DOHH2 (cell line): Measurements from ENCODE around the gene HOXD8.

Source experiments
- H3F3A ChIP-seq: fragments of 200-600 bp; sonication (generic), shearing (Covaris generic); 2 replicates; pipeline ENCODE4 v1.6.0; 2016; ENCODE audit warnings: antibody characterized with exemption, mild to moderate bottlenecking; ENCODE audit not compliant: control insufficient read depth, insufficient read depth
- H3K27ac ChIP-seq: fragments of 200-600 bp; sonication (generic); 2 replicates; pipeline ENCODE4 v1.5.1; 2014; ENCODE audit warnings: low read depth, mild to moderate bottlenecking, low read length, moderate library complexity
- H3K27me3 ChIP-seq: fragments of 200-600 bp; sonication (generic); 2 replicates; pipeline ENCODE4 v1.6.1; 2014; ENCODE audit warnings: mild to moderate bottlenecking, low read length, mixed read lengths; ENCODE audit not compliant: control insufficient read depth
- H3K36me3 ChIP-seq: fragments of 200-600 bp; sonication (generic); 2 replicates; pipeline ENCODE4 v1.6.1; 2014; ENCODE audit warnings: mild to moderate bottlenecking, low read length, moderate library complexity, mixed read lengths; ENCODE audit not compliant: control insufficient read depth
- H3K4me1 ChIP-seq: fragments of 200-600 bp; sonication (generic); 2 replicates; pipeline ENCODE4 v1.6.1; 2014; ENCODE audit warnings: mild to moderate bottlenecking, low read length, mixed read lengths; ENCODE audit not compliant: control insufficient read depth
- H3K4me2 ChIP-seq: fragments of 200-600 bp; sonication (generic); 2 replicates; pipeline ENCODE4 v1.6.0; 2014; ENCODE audit warnings: mild to moderate bottlenecking, low read length, moderate library complexity
- H3K4me3 ChIP-seq: fragments of 200-600 bp; sonication (generic); 2 replicates; pipeline ENCODE4 v1.5.1; 2014; ENCODE audit warnings: mild to moderate bottlenecking, low read length, mixed read lengths
- H3K79me2 ChIP-seq: fragments of 200-600 bp; sonication (generic); 2 replicates; pipeline ENCODE4 v1.6.1; 2014; ENCODE audit warnings: mild to moderate bottlenecking, low read length, mixed read lengths; ENCODE audit not compliant: control insufficient read depth
- H3K9me2 ChIP-seq: fragments of 200-600 bp; sonication (generic); replicated peaks from 2 replicates; pipeline ENCODE4 v1.6.1; 2014; ENCODE audit warnings: mild to moderate bottlenecking, low read length, mixed read lengths; ENCODE audit not compliant: control insufficient read depth
- H3K9me3 ChIP-seq: fragments of 200-600 bp; sonication (generic); 2 replicates; pipeline ENCODE4 v1.6.1; 2014; ENCODE audit warnings: antibody characterized with exemption, low read length, mixed read lengths; ENCODE audit not compliant: control insufficient read depth, insufficient read depth
- H4K20me1 ChIP-seq: fragments of 200-600 bp; sonication (generic); 2 replicates; pipeline ENCODE4 v1.6.0; 2014; ENCODE audit warnings: low read depth, mild to moderate bottlenecking, antibody characterized with exemption, low read length, moderate library complexity; ENCODE audit not compliant: control insufficient read depth, insufficient read depth
- EZH2phosphoT487 ChIP-seq: fragments of 200-600 bp; sonication (generic); IDR thresholded peaks from 2 replicates; pipeline ENCODE4 v1.6.1; 2017; ENCODE audit warnings: borderline replicate concordance, mild to moderate bottlenecking, antibody characterized with exemption, low read length, moderate library complexity, mixed read lengths
- TF ChIP-seq, protein P1 (sequence below): fragments of 200-600 bp; sonication (generic); IDR thresholded peaks from one replicate; pipeline ENCODE4 v1.5.1; 2014; ENCODE audit warnings: antibody characterized with exemption, mild to moderate bottlenecking, low read depth, low read length; ENCODE audit not compliant: poor library complexity, severe bottlenecking

Gene HOXD8

DNA sequence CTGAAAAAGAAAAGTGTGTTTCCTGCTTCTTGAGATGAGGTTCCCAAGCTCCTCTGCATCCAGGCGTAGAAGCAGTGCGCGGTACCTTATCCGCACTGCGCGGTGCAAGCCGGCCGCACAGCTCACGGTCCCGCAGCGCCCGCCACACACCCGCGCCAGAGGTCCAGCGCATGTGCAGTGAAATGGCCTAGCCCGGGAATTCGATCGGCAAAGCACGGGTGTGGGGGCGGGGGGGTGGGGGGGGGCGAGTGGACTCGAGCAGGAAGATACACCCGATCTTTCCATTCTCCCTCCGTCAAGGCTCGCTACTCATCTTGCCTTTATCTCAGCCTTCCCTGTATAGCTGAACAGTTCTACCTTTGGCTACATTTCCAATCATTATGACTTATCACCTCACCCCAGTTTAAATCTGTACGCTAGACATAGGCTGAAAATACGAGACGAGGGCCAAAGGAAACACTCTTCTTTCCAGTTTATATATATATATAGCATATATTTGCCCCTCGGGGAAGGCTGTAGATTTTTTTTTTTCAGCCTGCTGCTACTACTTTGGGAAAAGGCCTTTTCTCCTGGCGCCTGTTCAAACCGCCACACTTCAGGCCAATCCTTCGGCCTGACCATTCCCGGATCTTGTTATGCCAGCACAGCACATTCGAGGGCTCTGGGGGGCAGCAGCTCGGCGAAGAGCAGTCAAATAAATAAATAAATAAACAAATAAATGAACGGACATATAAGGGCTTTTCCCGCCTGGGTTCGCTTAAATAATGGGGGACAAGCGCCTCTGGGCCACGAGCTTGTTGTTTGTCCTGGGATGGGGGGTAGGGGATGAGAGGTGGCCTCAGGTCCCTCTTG is 10.4 kb downstream of the HOXD8 start:
- TF ChIP-seq EZH2phosphoT487: no peak
- TF ChIP-seq, protein P1, sequence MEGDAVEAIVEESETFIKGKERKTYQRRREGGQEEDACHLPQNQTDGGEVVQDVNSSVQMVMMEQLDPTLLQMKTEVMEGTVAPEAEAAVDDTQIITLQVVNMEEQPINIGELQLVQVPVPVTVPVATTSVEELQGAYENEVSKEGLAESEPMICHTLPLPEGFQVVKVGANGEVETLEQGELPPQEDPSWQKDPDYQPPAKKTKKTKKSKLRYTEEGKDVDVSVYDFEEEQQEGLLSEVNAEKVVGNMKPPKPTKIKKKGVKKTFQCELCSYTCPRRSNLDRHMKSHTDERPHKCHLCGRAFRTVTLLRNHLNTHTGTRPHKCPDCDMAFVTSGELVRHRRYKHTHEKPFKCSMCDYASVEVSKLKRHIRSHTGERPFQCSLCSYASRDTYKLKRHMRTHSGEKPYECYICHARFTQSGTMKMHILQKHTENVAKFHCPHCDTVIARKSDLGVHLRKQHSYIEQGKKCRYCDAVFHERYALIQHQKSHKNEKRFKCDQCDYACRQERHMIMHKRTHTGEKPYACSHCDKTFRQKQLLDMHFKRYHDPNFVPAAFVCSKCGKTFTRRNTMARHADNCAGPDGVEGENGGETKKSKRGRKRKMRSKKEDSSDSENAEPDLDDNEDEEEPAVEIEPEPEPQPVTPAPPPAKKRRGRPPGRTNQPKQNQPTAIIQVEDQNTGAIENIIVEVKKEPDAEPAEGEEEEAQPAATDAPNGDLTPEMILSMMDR: no peak
- Histone ChIP-seq H3K27ac (no peak overlapping the region), H3F3A (no peaks in the 10 kb centered on the region), H3K9me2 (no peaks in the 10 kb centered on the region), H3K9me3 (no peaks in the 10 kb centered on the region), H3K4me1 (peaks cover 3% of the 10 kb centered on the region; the same call in 1 of the 2 replicates), H4K20me1 (no peaks in the 10 kb centered on the region), H3K36me3 (no peaks in the 10 kb centered on the region), H3K79me2 (no peaks in the 10 kb centered on the region), H3K27me3 (0 out of 2 replicates have a peak, but pooled peaks cover 2% of the 10 kb centered on the region), H3K4me3 (peak overlapping the region; percentile 61), H3K4me2 (peak overlapping the region; percentile 62)

DNA sequence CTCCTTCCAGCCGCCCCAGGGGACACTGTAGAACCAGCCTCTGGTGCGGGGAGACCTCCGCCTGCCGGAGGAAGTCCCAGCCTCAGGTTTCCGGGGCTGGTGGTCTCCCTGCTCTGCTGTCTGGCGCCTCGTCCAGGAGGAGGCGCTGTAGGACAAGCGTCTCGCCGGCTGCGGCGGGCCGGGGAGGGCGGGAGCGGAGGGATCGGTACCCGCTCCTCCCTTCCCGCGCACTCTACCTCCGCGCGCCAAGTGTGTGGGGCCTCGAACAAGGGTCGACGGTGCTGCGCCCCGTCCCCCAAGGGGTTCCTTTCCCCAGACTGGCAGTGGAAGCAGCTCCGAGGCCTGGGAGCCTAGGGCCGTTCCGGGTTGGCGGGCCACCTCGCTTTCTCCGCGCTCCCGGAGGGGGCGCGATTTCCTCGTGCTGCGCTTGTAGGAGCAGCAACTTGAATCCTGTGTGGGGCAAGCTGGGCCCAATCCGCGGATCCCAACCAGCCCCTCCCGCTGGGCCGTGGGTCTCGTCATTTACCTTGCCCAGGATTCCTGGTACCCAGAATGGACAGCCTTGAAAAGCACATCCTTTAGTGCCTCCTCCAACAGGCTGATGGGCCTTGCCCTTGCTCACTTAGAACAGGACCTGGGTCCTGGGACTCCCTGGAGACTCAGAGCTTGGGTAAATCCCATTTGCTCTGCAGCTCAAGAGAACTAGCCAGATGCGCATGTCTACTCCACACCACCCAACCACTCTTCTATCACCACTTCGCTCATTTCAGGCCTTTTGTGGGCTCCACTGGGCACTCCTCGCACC is 11.2 kb downstream of the HOXD8 start:
- Histone ChIP-seq H3K4me1 (peaks cover 3% of the 10 kb centered on the region; the same call in 1 of the 2 replicates), H3K79me2 (no peaks in the 10 kb centered on the region), H3F3A (no peaks in the 10 kb centered on the region), H4K20me1 (no peaks in the 10 kb centered on the region), H3K4me2 (peak overlapping the region; percentile 62), H3K9me3 (no peaks in the 10 kb centered on the region), H3K36me3 (no peaks in the 10 kb centered on the region), H3K4me3 (peak overlapping the region; percentile 61), H3K9me2 (no peaks in the 10 kb centered on the region), H3K27me3 (0 out of 2 replicates have a peak, but pooled peaks cover 2% of the 10 kb centered on the region), H3K27ac (no peak overlapping the region)
- TF ChIP-seq EZH2phosphoT487: no peak
- TF ChIP-seq, protein P1: peak; percentile 86

DNA sequence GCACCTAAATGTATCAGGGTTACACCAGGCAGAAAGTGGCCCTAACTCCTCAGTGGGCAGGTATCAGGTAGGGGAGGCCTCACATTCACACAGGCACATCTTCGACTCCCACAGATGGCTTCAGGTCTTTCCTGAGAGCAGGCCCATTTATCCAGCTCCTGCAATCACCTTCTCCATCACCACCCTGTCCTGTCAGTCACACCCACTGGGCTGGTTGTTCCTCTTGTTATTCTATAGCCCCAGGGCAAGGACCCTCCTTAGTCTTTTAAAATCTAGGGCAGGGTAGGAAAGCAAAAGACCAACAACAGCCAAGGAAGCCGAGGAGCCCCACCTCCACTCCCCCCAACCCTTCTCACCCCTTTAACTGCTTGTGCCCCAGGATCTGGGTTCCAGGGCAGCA is 12.8 kb downstream of the HOXD8 start:
- Histone ChIP-seq H3K4me3 (no peak overlapping the region), H3K9me2 (no peaks in the 10 kb centered on the region), H3K36me3 (no peaks in the 10 kb centered on the region), H3K79me2 (no peaks in the 10 kb centered on the region), H3K27ac (no peak overlapping the region), H3F3A (no peaks in the 10 kb centered on the region), H3K27me3 (0 out of 2 replicates have a peak, but pooled peaks cover 2% of the 10 kb centered on the region), H3K9me3 (no peaks in the 10 kb centered on the region), H3K4me1 (peaks cover 3% of the 10 kb centered on the region; the same call in 1 of the 2 replicates), H3K4me2 (no peak overlapping the region), H4K20me1 (no peaks in the 10 kb centered on the region)
- TF ChIP-seq EZH2phosphoT487: no peak
- TF ChIP-seq, protein P1: no peak
